ENCODE measurements around the gene NDUFAF2.

NDUFAF2 gene

DNA sequence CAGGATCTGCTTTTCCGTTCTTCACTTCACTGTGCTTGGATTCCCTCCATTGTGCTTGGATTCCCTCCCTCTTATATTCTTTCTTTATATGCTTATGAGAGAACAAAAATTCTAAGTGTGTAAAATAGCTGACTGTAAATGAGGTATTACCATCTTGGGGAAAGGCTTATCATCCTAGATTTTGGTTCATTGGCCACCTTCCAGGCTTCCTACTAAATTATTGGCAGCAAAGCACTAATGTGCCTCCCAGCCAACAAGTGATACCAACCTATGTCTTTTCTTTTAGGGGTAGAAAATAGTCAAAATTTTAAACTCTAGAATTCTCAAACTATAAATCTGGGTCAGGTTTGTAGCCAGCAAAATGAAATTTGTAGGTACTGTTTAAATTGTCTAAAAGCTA lies 52.7 kb downstream of the NDUFAF2 start:
- no peak overlapping the region for H3K4me3 ChIP-seq (ENCODE audit: control insufficient read depth, low read depth, low read length)
- no peak for DNase-seq (ENCODE audit: low read depth)
- TF ChIP-seq, protein P1, sequence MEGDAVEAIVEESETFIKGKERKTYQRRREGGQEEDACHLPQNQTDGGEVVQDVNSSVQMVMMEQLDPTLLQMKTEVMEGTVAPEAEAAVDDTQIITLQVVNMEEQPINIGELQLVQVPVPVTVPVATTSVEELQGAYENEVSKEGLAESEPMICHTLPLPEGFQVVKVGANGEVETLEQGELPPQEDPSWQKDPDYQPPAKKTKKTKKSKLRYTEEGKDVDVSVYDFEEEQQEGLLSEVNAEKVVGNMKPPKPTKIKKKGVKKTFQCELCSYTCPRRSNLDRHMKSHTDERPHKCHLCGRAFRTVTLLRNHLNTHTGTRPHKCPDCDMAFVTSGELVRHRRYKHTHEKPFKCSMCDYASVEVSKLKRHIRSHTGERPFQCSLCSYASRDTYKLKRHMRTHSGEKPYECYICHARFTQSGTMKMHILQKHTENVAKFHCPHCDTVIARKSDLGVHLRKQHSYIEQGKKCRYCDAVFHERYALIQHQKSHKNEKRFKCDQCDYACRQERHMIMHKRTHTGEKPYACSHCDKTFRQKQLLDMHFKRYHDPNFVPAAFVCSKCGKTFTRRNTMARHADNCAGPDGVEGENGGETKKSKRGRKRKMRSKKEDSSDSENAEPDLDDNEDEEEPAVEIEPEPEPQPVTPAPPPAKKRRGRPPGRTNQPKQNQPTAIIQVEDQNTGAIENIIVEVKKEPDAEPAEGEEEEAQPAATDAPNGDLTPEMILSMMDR (conservative IDR thresholded peaks at IDR 0.05; ENCODE audit: control insufficient read depth, insufficient read depth, low read depth, low read length), result no peak

GRCh38 chr5:61000887-61001286 lies 55.9 kb downstream of the NDUFAF2 start:
- peak; percentile 11 for DNase-seq (ENCODE audit: low read depth)
- no peak overlapping the region for H3K4me3 ChIP-seq (ENCODE audit: control insufficient read depth, low read depth, low read length)
- TF ChIP-seq, protein P1 (conservative IDR thresholded peaks at IDR 0.05; ENCODE audit: control insufficient read depth, insufficient read depth, low read depth, low read length), result no peak

DNA sequence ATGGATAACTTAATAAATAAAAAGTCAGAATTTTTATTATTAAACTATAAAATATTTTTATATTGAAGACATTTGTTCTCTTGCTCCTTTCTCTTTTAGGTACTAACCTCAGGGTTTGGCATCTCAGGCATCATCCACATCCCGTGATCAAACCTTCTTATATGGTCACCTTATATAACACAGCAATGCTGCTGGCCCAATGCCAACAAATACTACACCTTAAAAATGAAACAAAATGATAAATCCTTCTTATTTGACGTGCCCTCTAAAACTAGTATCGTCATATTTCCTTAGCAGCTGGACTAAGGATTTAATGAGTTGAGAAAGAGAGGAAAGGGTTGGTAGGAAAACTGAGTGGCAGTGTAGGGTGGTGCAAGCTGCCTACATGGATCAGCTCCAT lies 56.6 kb downstream of the NDUFAF2 start:
- no peak overlapping the region for H3K4me3 ChIP-seq (ENCODE audit: control insufficient read depth, low read depth, low read length)
- DNase-seq (ENCODE audit: low read depth), result no peak
- TF ChIP-seq, protein P1 (conservative IDR thresholded peaks at IDR 0.05; ENCODE audit: control insufficient read depth, insufficient read depth, low read depth, low read length), result no peak

- TF ChIP-seq, protein P1 (conservative IDR thresholded peaks at IDR 0.05; ENCODE audit: control insufficient read depth, insufficient read depth, low read depth, low read length), result no peak
- no peak overlapping the region for H3K4me3 ChIP-seq (ENCODE audit: control insufficient read depth, low read depth, low read length)
- no peak for DNase-seq (ENCODE audit: low read depth)
Measured at GRCh38 chr5:61002611-61003355, 57.8 kb downstream of the NDUFAF2 start.

GRCh38 chr5:61004448-61004847 lies 59.4 kb downstream of the NDUFAF2 start:
- H3K4me3 ChIP-seq (ENCODE audit: control insufficient read depth, low read depth, low read length), result no peak overlapping the region
- no peak for DNase-seq (ENCODE audit: low read depth)
- TF ChIP-seq, protein P1 (conservative IDR thresholded peaks at IDR 0.05; ENCODE audit: control insufficient read depth, insufficient read depth, low read depth, low read length), result no peak

DNA sequence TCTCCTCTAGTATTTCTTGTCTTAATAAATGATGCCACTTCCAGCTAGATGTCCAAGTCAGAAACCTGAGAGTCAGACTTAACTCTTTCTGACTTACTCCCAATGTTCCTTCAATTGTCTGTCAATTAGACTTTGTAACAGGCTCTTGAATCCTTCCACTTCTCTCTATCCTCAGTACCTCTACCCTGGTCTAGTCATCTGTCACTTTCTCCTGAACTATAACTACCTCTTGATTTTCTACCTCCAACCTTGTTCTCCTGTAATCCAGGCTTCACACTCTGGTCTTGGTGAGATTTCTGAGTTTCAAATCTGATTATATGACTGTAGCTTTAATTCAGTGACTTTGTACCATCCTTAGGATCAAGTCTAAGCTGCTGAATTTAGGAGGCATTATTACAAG lies 64.9 kb downstream of the NDUFAF2 start:
- no peak overlapping the region for H3K4me3 ChIP-seq (ENCODE audit: control insufficient read depth, low read depth, low read length)
- no peak for DNase-seq (ENCODE audit: low read depth)
- TF ChIP-seq, protein P1 (conservative IDR thresholded peaks at IDR 0.05; ENCODE audit: control insufficient read depth, insufficient read depth, low read depth, low read length), result no peak
